GM12873 (cell line): ENCODE results near the gene NKAIN2.

Experiments
- CTCF ChIP-seq: IDR thresholded peaks from 2 replicates; pipeline ENCODE4 v1.5.1; 2012; ENCODE audit warnings: low read depth, mild to moderate bottlenecking, moderate library complexity, low read length, control low read depth; ENCODE audit not compliant: insufficient read depth; ENCODE audit errors: missing control alignments

Gene NKAIN2

GRCh38 chr6:124859366-124859765, 1055.7 kb downstream of the NKAIN2 start:
- no peak for TF ChIP-seq CTCF

GRCh38 chr6:124866040-124866439, 1062.4 kb downstream of the NKAIN2 start:
- TF ChIP-seq CTCF = no peak

GRCh38 chr6:124867121-124867520, 1063.5 kb downstream of the NKAIN2 start:
- no peak for TF ChIP-seq CTCF

GRCh38 chr6:124868481-124868880, 1064.8 kb downstream of the NKAIN2 start:
- TF ChIP-seq CTCF = no peak

- TF ChIP-seq CTCF = no peak
Measured at GRCh38 chr6:124869416-124869815, 1065.8 kb downstream of the NKAIN2 start.

GRCh38 chr6:124870611-124871459, 1067.2 kb downstream of the NKAIN2 start:
- peak; percentile 28 for TF ChIP-seq CTCF

- no peak for TF ChIP-seq CTCF
Measured at GRCh38 chr6:124872361-124873065, 1068.8 kb downstream of the NKAIN2 start.
